Loucy (cell line): ENCODE measurements around the gene CACNA2D3.

ENCODE experiments used
- EZH2phosphoT487 ChIP-seq: fragments of 200-600 bp; IDR thresholded peaks from 2 replicates; pipeline ENCODE4 v1.6.1; 2018; ENCODE audit warnings: antibody characterized with exemption, mild to moderate bottlenecking, moderate library complexity, borderline replicate concordance
- TF ChIP-seq, protein P1 (sequence below): fragments of 200-600 bp; sonication (generic); conservative IDR thresholded peaks from 2 replicates; pipeline ENCODE4 v1.5.1; 2014; ENCODE audit warnings: mild to moderate bottlenecking, antibody characterized with exemption, low read length

GRCh38 chr3:54917174-54917573 lies 794.8 kb downstream of the CACNA2D3 start:
- TF ChIP-seq, protein P1, sequence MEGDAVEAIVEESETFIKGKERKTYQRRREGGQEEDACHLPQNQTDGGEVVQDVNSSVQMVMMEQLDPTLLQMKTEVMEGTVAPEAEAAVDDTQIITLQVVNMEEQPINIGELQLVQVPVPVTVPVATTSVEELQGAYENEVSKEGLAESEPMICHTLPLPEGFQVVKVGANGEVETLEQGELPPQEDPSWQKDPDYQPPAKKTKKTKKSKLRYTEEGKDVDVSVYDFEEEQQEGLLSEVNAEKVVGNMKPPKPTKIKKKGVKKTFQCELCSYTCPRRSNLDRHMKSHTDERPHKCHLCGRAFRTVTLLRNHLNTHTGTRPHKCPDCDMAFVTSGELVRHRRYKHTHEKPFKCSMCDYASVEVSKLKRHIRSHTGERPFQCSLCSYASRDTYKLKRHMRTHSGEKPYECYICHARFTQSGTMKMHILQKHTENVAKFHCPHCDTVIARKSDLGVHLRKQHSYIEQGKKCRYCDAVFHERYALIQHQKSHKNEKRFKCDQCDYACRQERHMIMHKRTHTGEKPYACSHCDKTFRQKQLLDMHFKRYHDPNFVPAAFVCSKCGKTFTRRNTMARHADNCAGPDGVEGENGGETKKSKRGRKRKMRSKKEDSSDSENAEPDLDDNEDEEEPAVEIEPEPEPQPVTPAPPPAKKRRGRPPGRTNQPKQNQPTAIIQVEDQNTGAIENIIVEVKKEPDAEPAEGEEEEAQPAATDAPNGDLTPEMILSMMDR, result no peak
- TF ChIP-seq EZH2phosphoT487, result no peak
